ENCODE data around the gene LRRC18. TPM values are rescaled to one million over a fixed set of nuclear protein-coding genes. Genes with fewer than 3 reads are reported as not detected.

LRRC18 gene
- total RNA-seq, result not detected

- TF ChIP-seq CTCF (IDR thresholded peaks at IDR 0.05) (no peak), POLR2A (IDR thresholded peaks at IDR 0.05) (no peak)
- intact Hi-C loops (cut with DNase I; ENCODE audit: low total_unique reads), result no loop called here
- H3K4me3 ChIP-seq (ENCODE audit: low read depth, poor library complexity, severe bottlenecking), result no peak within 1 kb of the TSS
- no peak for DNase-seq (ENCODE audit: low spot score in 2 of 2)
- 90 to 97% methylated on average over 2 of the region's 2 CpGs for WGBS, 2 donors
Observed at GRCh38 chr10:48939790-48940325, at the start of gene LRRC18. LRRC18 (minus strand) TSS chr10:48939840; CDS start chr10:48914155, 25,685 bp downstream.

- DNase-seq (ENCODE audit: low spot score in 2 of 2), result no peak
- intact Hi-C loops (cut with DNase I; ENCODE audit: low total_unique reads), result no loop called here
- H3K4me3 ChIP-seq (ENCODE audit: low read depth, poor library complexity, severe bottlenecking), result no peak overlapping the region
- no peak for TF ChIP-seq CTCF (IDR thresholded peaks at IDR 0.05)
- TF ChIP-seq POLR2A (IDR thresholded peaks at IDR 0.05), result no peak
- 94 to 100% methylated on average over 4 to 6 of the region's 7 CpGs for WGBS, 2 donors
Observed at GRCh38 chr10:48985621-48986158, 46.0 kb upstream of the LRRC18 start.

GRCh38 chr10:48983648-48984351 is 44.2 kb upstream of the LRRC18 start:
- TF ChIP-seq CTCF (IDR thresholded peaks at IDR 0.05) (no peak), POLR2A (IDR thresholded peaks at IDR 0.05) (no peak)
- DNase-seq (ENCODE audit: low spot score in 2 of 2), result no peak
- no peak overlapping the region for H3K4me3 ChIP-seq (ENCODE audit: low read depth, poor library complexity, severe bottlenecking)
- 70 to 76% methylated on average over 5 of the region's 5 CpGs for WGBS, 2 donors
- intact Hi-C loops (cut with DNase I; ENCODE audit: low total_unique reads), result no loop called here

- intact Hi-C loops (cut with DNase I; ENCODE audit: low total_unique reads), result no loop called here
- peak in 1 of 2 donors; percentile 70 for DNase-seq (ENCODE audit: low spot score in 2 of 2)
- no peak overlapping the region for H3K4me3 ChIP-seq (ENCODE audit: low read depth, poor library complexity, severe bottlenecking)
- 71 to 84% methylated on average over 5 of the region's 5 CpGs for WGBS, 2 donors
- TF ChIP-seq CTCF (IDR thresholded peaks at IDR 0.05), result no peak
- TF ChIP-seq POLR2A (IDR thresholded peaks at IDR 0.05), result no peak
Observed at GRCh38 chr10:48982584-48982983, 42.9 kb upstream of the LRRC18 start.

- intact Hi-C loops (cut with DNase I; ENCODE audit: low total_unique reads), result no loop called here
- no peak overlapping the region for H3K4me3 ChIP-seq (ENCODE audit: low read depth, poor library complexity, severe bottlenecking)
- peak in 1 of 2 donors; percentile 88 for DNase-seq (ENCODE audit: low spot score in 2 of 2)
- TF ChIP-seq POLR2A (IDR thresholded peaks at IDR 0.05) (no peak), CTCF (IDR thresholded peaks at IDR 0.05) (peak in 1 of 3 donors; percentile 76)
- WGBS, 2 donors, result 39 to 40% methylated on average over 12 of the region's 12 CpGs
Observed at GRCh38 chr10:48981310-48981907, 41.8 kb upstream of the LRRC18 start.

Measured in lower leg skin (tissue), 4 donors.